WTC11 (cell line): ENCODE data around the gene SALL1.

ENCODE experiments used
- ATF1 ChIP-seq: sonication (generic); formaldehyde crosslinking; IDR thresholded peaks from 2 replicates; pipeline ENCODE4 v1.8.1; 2023; ENCODE audit warnings: mild to moderate bottlenecking, moderate library complexity, missing genetic modification reagents
- CBFB ChIP-seq: sonication (generic); formaldehyde crosslinking; IDR thresholded peaks from 2 replicates; pipeline ENCODE4 v1.8.1; 2022; ENCODE audit warnings: mild to moderate bottlenecking, low read depth, missing genetic modification reagents
- CTCF ChIP-seq: fragments of 200-600 bp; IDR thresholded peaks from 2 replicates; pipeline ENCODE4 v1.8.0; 2022; ENCODE audit warnings: antibody characterized with exemption
- NR1H2 ChIP-seq: sonication (generic); formaldehyde crosslinking; IDR thresholded peaks from 2 replicates; pipeline ENCODE4 v1.9.0; 2021; ENCODE audit warnings: mild to moderate bottlenecking, moderate library complexity, missing genetic modification reagents
- SMAD3 ChIP-seq: sonication (generic); formaldehyde crosslinking; IDR thresholded peaks from 2 replicates; pipeline ENCODE4 v1.8.0; 2022; ENCODE audit warnings: missing genetic modification reagents, mild to moderate bottlenecking, borderline replicate concordance

- TF ChIP-seq NR1H2 (CRISPR knock-in tag) (no peak), SMAD3 (CRISPR knock-in tag) (no peak), ATF1 (no peak), CBFB (CRISPR knock-in tag) (no peak), CTCF (no peak)
Measured at GRCh38 chr16:51103590-51103989, 47.5 kb downstream of the SALL1 start.
